Transverse colon (tissue), 4 donors: ENCODE data around the gene SLX4IP.

Experiments
- POLR2A ChIP-seq: fragments of 450-650 bp; IDR thresholded peaks from one replicate; pipeline ENCODE4 v1.6.1; 2016; ENCODE audit warnings: antibody characterized with exemption, mild to moderate bottlenecking, moderate library complexity
- POLR2AphosphoS5 ChIP-seq, 3 donors: sonication (generic); formaldehyde crosslinking; IDR thresholded peaks; one replicate each; pipeline ENCODE4 v1.6.1; 2016; ENCODE audit warnings: antibody characterized with exemption in 3 of 3
- TF ChIP-seq, protein P1 (sequence below), 5 experiments: fragments of 200-600 bp in 3 of 5; fragments of 450-650 bp in 2 of 5; sonication (generic) in 3 of 5; IDR thresholded peaks; 1 replicate in 2 of 5; 2 replicates in 3 of 5; pipeline ENCODE4 v1.5.1; 2016 to 2017; ENCODE audit warnings: antibody characterized with exemption in 5 of 5, inconsistent platforms in 3 of 5, mild to moderate bottlenecking in 2 of 5, moderate library complexity in 1 of 5

DNA sequence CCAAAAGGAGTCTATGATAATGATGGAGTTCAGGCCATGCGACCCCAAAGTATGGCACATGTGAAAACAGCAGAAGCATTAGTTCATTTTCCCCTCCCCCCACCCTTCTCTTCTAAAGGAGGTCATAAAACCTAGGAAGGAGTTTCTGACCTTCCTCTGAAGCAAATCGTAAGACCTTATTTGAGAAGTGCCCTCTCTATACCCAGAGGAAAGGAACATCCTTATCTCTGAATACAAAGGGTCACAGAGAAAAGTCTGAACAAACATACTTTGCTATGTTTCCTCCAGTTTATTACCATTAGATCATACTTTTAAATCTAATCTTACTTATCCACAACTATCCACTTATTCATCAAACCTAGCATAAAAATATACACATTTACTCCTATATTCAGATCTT, 48.6 kb downstream of the SLX4IP start:
- TF ChIP-seq POLR2A, result no peak
- TF ChIP-seq POLR2AphosphoS5 (IDR thresholded peaks at IDR 0.05), result no peak
- TF ChIP-seq, protein P1, sequence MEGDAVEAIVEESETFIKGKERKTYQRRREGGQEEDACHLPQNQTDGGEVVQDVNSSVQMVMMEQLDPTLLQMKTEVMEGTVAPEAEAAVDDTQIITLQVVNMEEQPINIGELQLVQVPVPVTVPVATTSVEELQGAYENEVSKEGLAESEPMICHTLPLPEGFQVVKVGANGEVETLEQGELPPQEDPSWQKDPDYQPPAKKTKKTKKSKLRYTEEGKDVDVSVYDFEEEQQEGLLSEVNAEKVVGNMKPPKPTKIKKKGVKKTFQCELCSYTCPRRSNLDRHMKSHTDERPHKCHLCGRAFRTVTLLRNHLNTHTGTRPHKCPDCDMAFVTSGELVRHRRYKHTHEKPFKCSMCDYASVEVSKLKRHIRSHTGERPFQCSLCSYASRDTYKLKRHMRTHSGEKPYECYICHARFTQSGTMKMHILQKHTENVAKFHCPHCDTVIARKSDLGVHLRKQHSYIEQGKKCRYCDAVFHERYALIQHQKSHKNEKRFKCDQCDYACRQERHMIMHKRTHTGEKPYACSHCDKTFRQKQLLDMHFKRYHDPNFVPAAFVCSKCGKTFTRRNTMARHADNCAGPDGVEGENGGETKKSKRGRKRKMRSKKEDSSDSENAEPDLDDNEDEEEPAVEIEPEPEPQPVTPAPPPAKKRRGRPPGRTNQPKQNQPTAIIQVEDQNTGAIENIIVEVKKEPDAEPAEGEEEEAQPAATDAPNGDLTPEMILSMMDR (IDR thresholded peaks at IDR 0.05), result no peak
